Measurements from ENCODE around the gene CSDE1.

DNA sequence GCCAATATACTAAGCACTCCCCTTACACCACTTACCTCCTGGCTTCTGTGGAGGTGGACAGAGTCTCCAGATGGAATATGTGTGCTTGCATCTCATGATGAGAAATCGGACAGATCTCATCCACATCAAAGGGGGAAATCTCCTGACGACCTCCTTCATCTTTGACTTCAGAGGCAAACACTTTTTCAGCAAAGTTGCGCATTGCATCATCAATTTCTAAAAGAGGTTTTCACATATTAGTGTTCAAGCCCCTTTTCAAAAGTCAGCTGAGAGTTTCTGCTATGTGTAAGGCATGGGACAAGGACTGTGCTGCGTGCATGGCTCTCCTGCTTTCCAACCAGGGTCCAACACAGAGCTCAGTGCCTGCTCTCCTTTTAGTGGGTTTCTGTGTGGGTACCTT lies 69.3 kb downstream of the CSDE1 start:
- TF ChIP-seq, protein P1, sequence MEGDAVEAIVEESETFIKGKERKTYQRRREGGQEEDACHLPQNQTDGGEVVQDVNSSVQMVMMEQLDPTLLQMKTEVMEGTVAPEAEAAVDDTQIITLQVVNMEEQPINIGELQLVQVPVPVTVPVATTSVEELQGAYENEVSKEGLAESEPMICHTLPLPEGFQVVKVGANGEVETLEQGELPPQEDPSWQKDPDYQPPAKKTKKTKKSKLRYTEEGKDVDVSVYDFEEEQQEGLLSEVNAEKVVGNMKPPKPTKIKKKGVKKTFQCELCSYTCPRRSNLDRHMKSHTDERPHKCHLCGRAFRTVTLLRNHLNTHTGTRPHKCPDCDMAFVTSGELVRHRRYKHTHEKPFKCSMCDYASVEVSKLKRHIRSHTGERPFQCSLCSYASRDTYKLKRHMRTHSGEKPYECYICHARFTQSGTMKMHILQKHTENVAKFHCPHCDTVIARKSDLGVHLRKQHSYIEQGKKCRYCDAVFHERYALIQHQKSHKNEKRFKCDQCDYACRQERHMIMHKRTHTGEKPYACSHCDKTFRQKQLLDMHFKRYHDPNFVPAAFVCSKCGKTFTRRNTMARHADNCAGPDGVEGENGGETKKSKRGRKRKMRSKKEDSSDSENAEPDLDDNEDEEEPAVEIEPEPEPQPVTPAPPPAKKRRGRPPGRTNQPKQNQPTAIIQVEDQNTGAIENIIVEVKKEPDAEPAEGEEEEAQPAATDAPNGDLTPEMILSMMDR (IDR thresholded peaks at IDR 0.05; ENCODE audit: borderline replicate concordance, extremely low read depth, low read length, poor library complexity, severe bottlenecking), result no peak
- no peak for TF ChIP-seq EZH2 (IDR thresholded peaks at IDR 0.05; ENCODE audit: borderline replicate concordance, low read depth, low read length, severe bottlenecking)

Data from DND-41 (cell line).